ENCODE results near the gene SCAMP5.
A peak's percentile ranks its signal among the peaks of the same experiment; 100 is the strongest.

The SCAMP5 gene

DNA sequence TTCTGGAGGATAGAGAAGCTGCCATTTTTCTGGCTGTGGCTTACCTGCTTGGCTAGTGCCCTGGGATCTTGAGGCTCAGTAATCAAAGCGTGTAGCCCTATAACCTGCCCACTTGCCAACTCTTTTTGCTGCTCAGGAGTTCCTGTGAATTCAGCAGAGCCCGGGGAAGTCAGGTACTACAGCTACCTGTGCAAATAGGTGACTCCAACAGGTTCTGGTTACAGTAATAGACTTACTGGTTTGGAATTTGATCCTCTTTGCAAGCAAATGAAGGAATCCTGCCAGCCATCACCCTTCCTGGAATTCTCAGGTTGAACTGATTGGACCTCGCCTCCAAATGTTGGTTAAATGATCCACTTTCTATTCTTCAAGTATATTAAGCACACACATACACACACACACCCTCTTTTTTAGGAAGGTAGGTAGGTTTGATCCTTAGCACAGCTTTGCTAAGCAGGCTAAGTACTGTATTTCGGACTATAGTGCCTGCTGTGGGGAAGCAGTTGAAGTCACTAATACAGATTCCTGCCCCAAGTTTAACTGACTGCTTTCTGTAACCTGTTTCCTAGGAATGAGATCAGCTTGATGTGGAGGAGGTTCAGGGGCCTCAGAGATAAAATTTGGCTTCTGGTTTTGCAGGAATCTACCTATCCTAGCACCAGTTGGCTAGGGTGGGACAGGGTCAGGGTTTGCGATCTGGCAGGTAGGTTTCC lies 30.3 kb downstream of the SCAMP5 start:
- FAIRE-seq (no peak), DNase-seq (ENCODE audit: insufficient read length, low spot score) (no peak)
- TF ChIP-seq TAF1 (IDR thresholded peaks at IDR 0.05; ENCODE audit: low read depth, low read length) (no peak), POLR2A (IDR thresholded peaks at IDR 0.05; ENCODE audit: low read depth, low read length) (no peak), POLR2AphosphoS5 (IDR thresholded peaks at IDR 0.05; ENCODE audit: low read depth, low read length) (no peak), SPI1 (IDR thresholded peaks at IDR 0.05; ENCODE audit: low read depth, low read length) (no peak), PAX5 (IDR thresholded peaks at IDR 0.05; ENCODE audit: insufficient read depth, low read length, severe bottlenecking) (no peak), POU2F2 (IDR thresholded peaks at IDR 0.05; ENCODE audit: low read depth, low read length) (no peak)

DNA sequence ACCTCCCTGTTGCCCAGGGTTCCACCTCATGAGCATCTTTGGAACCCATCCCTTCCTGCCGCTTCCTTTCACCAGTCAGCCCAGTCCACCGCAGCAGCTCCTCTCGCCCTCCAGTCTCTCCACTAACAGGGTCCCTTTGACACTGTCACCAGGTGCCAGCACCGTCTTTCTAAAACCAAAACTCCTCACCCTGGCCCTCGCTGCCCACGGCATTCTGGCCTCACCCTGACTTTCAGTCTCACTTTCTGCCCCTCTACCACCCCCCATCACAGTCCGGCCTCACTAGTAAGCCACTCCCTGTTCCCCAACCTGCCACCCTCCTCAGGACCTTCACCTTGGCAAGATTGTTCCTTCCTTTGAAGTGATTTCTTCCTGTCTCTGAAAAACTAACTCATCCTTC lies 32.2 kb downstream of the SCAMP5 start:
- TF ChIP-seq PAX5 (IDR thresholded peaks at IDR 0.05; ENCODE audit: insufficient read depth, low read length, severe bottlenecking), result no peak
- TF ChIP-seq POLR2A (IDR thresholded peaks at IDR 0.05; ENCODE audit: low read depth, low read length), result no peak
- no peak for TF ChIP-seq POU2F2 (IDR thresholded peaks at IDR 0.05; ENCODE audit: low read depth, low read length)
- no peak for TF ChIP-seq POLR2AphosphoS5 (IDR thresholded peaks at IDR 0.05; ENCODE audit: low read depth, low read length)
- TF ChIP-seq SPI1 (IDR thresholded peaks at IDR 0.05; ENCODE audit: low read depth, low read length), result no peak
- no peak for TF ChIP-seq TAF1 (IDR thresholded peaks at IDR 0.05; ENCODE audit: low read depth, low read length)
- DNase-seq (ENCODE audit: insufficient read length, low spot score) (no peak), FAIRE-seq (no peak)

DNA sequence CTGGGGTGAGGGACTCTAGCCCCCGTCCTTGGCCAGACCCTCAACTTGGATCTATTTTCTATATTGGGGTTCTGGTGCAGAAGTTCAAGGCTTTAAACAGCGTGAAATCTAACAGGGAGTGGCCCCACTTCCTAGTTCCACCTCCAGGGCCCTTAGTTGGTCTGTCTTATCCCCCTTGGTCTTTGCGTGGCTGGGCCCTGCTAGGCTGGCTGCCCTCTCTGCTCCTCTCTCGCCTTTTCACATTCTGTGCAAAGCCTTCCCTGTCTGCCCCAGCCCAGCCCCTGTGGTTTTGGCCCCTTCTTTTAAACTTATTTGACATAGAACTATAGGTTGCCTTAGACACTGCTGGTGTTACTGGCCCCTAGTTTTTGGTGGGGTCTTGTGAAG lies 33.6 kb downstream of the SCAMP5 start:
- TF ChIP-seq SPI1 (IDR thresholded peaks at IDR 0.05; ENCODE audit: low read depth, low read length) (no peak), TAF1 (IDR thresholded peaks at IDR 0.05; ENCODE audit: low read depth, low read length) (no peak), PAX5 (IDR thresholded peaks at IDR 0.05; ENCODE audit: insufficient read depth, low read length, severe bottlenecking) (no peak), POLR2A (IDR thresholded peaks at IDR 0.05; ENCODE audit: low read depth, low read length) (no peak), POLR2AphosphoS5 (IDR thresholded peaks at IDR 0.05; ENCODE audit: low read depth, low read length) (no peak)
- FAIRE-seq (no peak), DNase-seq (ENCODE audit: insufficient read length, low spot score) (no peak)

GRCh38 chr15:75029378-75030022 lies 34.1 kb downstream of the SCAMP5 start:
- TF ChIP-seq SPI1 (IDR thresholded peaks at IDR 0.05; ENCODE audit: low read depth, low read length) (peak; percentile 1; the same call in 1 of the 2 replicates), POU2F2 (IDR thresholded peaks at IDR 0.05; ENCODE audit: low read depth, low read length) (no peak)
- peak; percentile 94 for FAIRE-seq
- peak; percentile 59 for DNase-seq (ENCODE audit: insufficient read length, low spot score)

- DNase-seq (ENCODE audit: insufficient read length, low spot score) (no peak), FAIRE-seq (no peak)
These were observed 34.7 kb downstream of the SCAMP5 start for GRCh38 chr15:75030023-75030413.

GRCh38 chr15:75030424-75030823 lies 35.1 kb downstream of the SCAMP5 start:
- DNase-seq (ENCODE audit: insufficient read length, low spot score) (no peak), FAIRE-seq (no peak)
- TF ChIP-seq TAF1 (IDR thresholded peaks at IDR 0.05; ENCODE audit: low read depth, low read length), result no peak
- TF ChIP-seq POU2F2 (IDR thresholded peaks at IDR 0.05; ENCODE audit: low read depth, low read length), result no peak
- TF ChIP-seq POLR2AphosphoS5 (IDR thresholded peaks at IDR 0.05; ENCODE audit: low read depth, low read length), result no peak
- no peak for TF ChIP-seq SPI1 (IDR thresholded peaks at IDR 0.05; ENCODE audit: low read depth, low read length)
- TF ChIP-seq PAX5 (IDR thresholded peaks at IDR 0.05; ENCODE audit: insufficient read depth, low read length, severe bottlenecking), result no peak
- TF ChIP-seq POLR2A (IDR thresholded peaks at IDR 0.05; ENCODE audit: low read depth, low read length), result no peak

More at GRCh38 chr15:75030023-75030413, 34.7 kb downstream of the SCAMP5 start:
- TF ChIP-seq SPI1 (IDR thresholded peaks at IDR 0.05; ENCODE audit: low read depth, low read length), result no peak
- TF ChIP-seq POLR2A (IDR thresholded peaks at IDR 0.05; ENCODE audit: low read depth, low read length), result no peak
- TF ChIP-seq PAX5 (IDR thresholded peaks at IDR 0.05; ENCODE audit: insufficient read depth, low read length, severe bottlenecking), result no peak
- TF ChIP-seq POU2F2 (IDR thresholded peaks at IDR 0.05; ENCODE audit: low read depth, low read length), result no peak
- no peak for TF ChIP-seq POLR2AphosphoS5 (IDR thresholded peaks at IDR 0.05; ENCODE audit: low read depth, low read length)
- no peak for TF ChIP-seq TAF1 (IDR thresholded peaks at IDR 0.05; ENCODE audit: low read depth, low read length)

- FAIRE-seq, result peak; percentile 69
- DNase-seq (ENCODE audit: insufficient read length, low spot score), result no peak
- no peak for TF ChIP-seq POLR2AphosphoS5 (IDR thresholded peaks at IDR 0.05; ENCODE audit: low read depth, low read length)
- TF ChIP-seq POU2F2 (IDR thresholded peaks at IDR 0.05; ENCODE audit: low read depth, low read length), result no peak
- TF ChIP-seq TAF1 (IDR thresholded peaks at IDR 0.05; ENCODE audit: low read depth, low read length), result no peak
- 0 out of 2 replicates have a peak, but pooled peaks have one; percentile 7 for TF ChIP-seq SPI1 (IDR thresholded peaks at IDR 0.05; ENCODE audit: low read depth, low read length)
- TF ChIP-seq PAX5 (IDR thresholded peaks at IDR 0.05; ENCODE audit: insufficient read depth, low read length, severe bottlenecking), result no peak
- TF ChIP-seq POLR2A (IDR thresholded peaks at IDR 0.05; ENCODE audit: low read depth, low read length), result no peak
These were observed 36.5 kb downstream of the SCAMP5 start for GRCh38 chr15:75031848-75032247.

DNA sequence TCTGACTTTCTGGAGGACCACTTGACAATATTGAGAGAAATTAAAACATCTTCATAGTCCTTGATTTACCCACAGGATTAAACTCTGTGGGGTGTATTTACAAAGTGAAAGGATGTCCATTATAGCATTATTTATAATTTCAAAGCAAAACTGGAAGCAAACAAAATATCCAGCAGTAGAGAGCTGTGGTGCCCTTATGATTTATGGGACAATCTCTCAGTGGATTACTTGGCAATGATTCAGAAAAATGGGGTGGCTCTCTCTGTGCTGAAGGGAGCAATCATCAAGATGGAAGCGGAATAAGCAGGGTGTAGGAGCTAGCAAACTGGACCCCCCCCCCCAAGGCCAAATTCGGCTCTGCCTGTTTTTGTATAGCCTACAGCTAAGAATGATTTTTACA lies 37.0 kb downstream of the SCAMP5 start:
- no peak for FAIRE-seq
- no peak for TF ChIP-seq POLR2A (IDR thresholded peaks at IDR 0.05; ENCODE audit: low read depth, low read length)
- no peak for TF ChIP-seq SPI1 (IDR thresholded peaks at IDR 0.05; ENCODE audit: low read depth, low read length)
- TF ChIP-seq PAX5 (IDR thresholded peaks at IDR 0.05; ENCODE audit: insufficient read depth, low read length, severe bottlenecking), result no peak
- no peak for DNase-seq (ENCODE audit: insufficient read length, low spot score)

- FAIRE-seq (no peak), DNase-seq (ENCODE audit: insufficient read length, low spot score) (no peak)
- TF ChIP-seq POLR2AphosphoS5 (IDR thresholded peaks at IDR 0.05; ENCODE audit: low read depth, low read length) (no peak), POLR2A (IDR thresholded peaks at IDR 0.05; ENCODE audit: low read depth, low read length) (no peak), POU2F2 (IDR thresholded peaks at IDR 0.05; ENCODE audit: low read depth, low read length) (no peak)
These were observed 38.4 kb downstream of the SCAMP5 start for GRCh38 chr15:75033809-75034208.

DNA sequence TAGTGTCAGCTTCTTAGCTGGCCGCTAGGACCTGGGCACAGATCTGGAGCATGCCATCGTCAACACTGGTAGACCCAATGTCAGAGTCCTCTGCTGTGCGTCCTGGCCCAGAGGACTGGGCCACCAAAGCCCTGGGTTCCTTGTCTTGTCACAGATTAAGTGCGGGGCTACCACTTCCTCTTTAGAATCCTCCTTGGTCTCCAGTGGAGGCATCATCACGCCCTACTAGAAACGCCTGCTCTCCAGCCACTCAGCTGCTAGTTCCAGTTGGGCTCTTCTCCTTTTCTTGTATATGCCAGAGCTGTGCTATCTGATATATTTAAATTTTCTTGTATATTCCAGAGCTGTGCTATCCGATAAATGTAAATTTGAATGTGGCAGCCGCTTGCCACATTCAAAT lies 39.3 kb downstream of the SCAMP5 start:
- no peak for FAIRE-seq
- no peak for TF ChIP-seq POLR2AphosphoS5 (IDR thresholded peaks at IDR 0.05; ENCODE audit: low read depth, low read length)
- TF ChIP-seq TAF1 (IDR thresholded peaks at IDR 0.05; ENCODE audit: low read depth, low read length), result no peak
- TF ChIP-seq POU2F2 (IDR thresholded peaks at IDR 0.05; ENCODE audit: low read depth, low read length), result no peak
- TF ChIP-seq PAX5 (IDR thresholded peaks at IDR 0.05; ENCODE audit: insufficient read depth, low read length, severe bottlenecking), result no peak
- TF ChIP-seq SPI1 (IDR thresholded peaks at IDR 0.05; ENCODE audit: low read depth, low read length), result peak; percentile 86
- no peak for TF ChIP-seq POLR2A (IDR thresholded peaks at IDR 0.05; ENCODE audit: low read depth, low read length)
- DNase-seq (ENCODE audit: insufficient read length, low spot score), result no peak
